ENCODE data around the gene SLC29A3.

The SLC29A3 gene

GRCh38 chr10:71280216-71280615, 38.8 kb upstream of the SLC29A3 start:
- no peak for DNase-seq (ENCODE audit: low read depth)
- no peak for TF ChIP-seq CTCF (conservative IDR thresholded peaks at IDR 0.05; ENCODE audit: low read depth, low read length)
- H3K4me3 ChIP-seq (ENCODE audit: low read length), result no peak overlapping the region

- no peak for TF ChIP-seq CTCF (conservative IDR thresholded peaks at IDR 0.05; ENCODE audit: low read depth, low read length)
- DNase-seq (ENCODE audit: low read depth), result no peak
- no peak overlapping the region for H3K4me3 ChIP-seq (ENCODE audit: low read length)
These were observed 38.2 kb upstream of the SLC29A3 start for GRCh38 chr10:71280825-71281224.

- no peak for DNase-seq (ENCODE audit: low read depth)
These were observed 37.3 kb upstream of the SLC29A3 start for GRCh38 chr10:71281646-71282322.

GRCh38 chr10:71282323-71282680, 36.8 kb upstream of the SLC29A3 start:
- no peak for DNase-seq (ENCODE audit: low read depth)
- no peak for TF ChIP-seq CTCF (conservative IDR thresholded peaks at IDR 0.05; ENCODE audit: low read depth, low read length)
- no peak overlapping the region for H3K4me3 ChIP-seq (ENCODE audit: low read length)

More at GRCh38 chr10:71281646-71282322, 37.3 kb upstream of the SLC29A3 start:
- no peak overlapping the region for H3K4me3 ChIP-seq (ENCODE audit: low read length)
- TF ChIP-seq CTCF (conservative IDR thresholded peaks at IDR 0.05; ENCODE audit: low read depth, low read length), result no peak

GRCh38 chr10:71283410-71283809, 35.6 kb upstream of the SLC29A3 start:
- no peak for DNase-seq (ENCODE audit: low read depth)
- TF ChIP-seq CTCF (conservative IDR thresholded peaks at IDR 0.05; ENCODE audit: low read depth, low read length), result no peak
- no peak overlapping the region for H3K4me3 ChIP-seq (ENCODE audit: low read length)

- no peak for TF ChIP-seq CTCF (conservative IDR thresholded peaks at IDR 0.05; ENCODE audit: low read depth, low read length)
- no peak for DNase-seq (ENCODE audit: low read depth)
- H3K4me3 ChIP-seq (ENCODE audit: low read length), result no peak overlapping the region
These were observed 35.2 kb upstream of the SLC29A3 start for GRCh38 chr10:71283876-71284275.

- no peak for DNase-seq (ENCODE audit: low read depth)
- no peak overlapping the region for H3K4me3 ChIP-seq (ENCODE audit: low read length)
- no peak for TF ChIP-seq CTCF (conservative IDR thresholded peaks at IDR 0.05; ENCODE audit: low read depth, low read length)
These were observed 34.4 kb upstream of the SLC29A3 start for GRCh38 chr10:71284544-71285179.
